ENCODE measurements around the gene STAP2.
"Not testable (repeated sequence)": the region's sequence is repeated elsewhere in the genome, so short reads cannot be mapped to it uniquely, and the experiment has no call there.

Gene STAP2

DNA sequence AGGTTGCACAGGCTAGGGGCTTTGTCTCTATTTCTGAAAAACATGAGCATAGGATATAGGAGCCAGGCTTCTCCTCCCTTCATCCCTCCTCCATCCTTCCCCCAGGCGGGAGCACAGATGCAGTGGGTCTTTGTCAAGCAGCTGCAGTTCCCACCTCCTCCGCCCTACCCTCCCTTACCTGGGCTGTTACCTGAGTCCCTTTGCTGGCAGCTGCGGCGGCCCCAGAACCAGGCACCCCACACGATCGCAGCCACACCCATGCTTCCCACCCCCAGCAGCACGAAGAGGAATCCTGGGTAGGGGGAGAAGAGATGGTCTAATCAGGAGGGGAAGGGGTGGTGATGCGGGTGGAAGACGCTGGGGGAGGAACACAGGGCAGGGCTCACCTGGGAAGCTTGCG, 44.2 kb downstream of the STAP2 start:
- 81 to 83% methylated on average over 3 to 5 of the region's 10 CpGs for WGBS, 2 experiments (ENCODE audit: insufficient coverage in 2 of 2)
- Histone ChIP-seq H3K4me3 (ENCODE audit: extremely low read depth, insufficient read depth, low read length, poor library complexity, severe bottlenecking) (no peak overlapping the region), H3K36me3 (ENCODE audit: control insufficient read depth, insufficient read depth, low read length) (no peaks in the 10 kb centered on the region), H3K4me1 (ENCODE audit: control insufficient read depth, insufficient read depth, low read length, poor library complexity, severe bottlenecking) (no peaks in the 10 kb centered on the region), H3K27ac (ENCODE audit: low read depth, low read length, severe bottlenecking) (no peak overlapping the region), H3K9me3 (ENCODE audit: control insufficient read depth, low read length) (no peaks in the 10 kb centered on the region)

DNA sequence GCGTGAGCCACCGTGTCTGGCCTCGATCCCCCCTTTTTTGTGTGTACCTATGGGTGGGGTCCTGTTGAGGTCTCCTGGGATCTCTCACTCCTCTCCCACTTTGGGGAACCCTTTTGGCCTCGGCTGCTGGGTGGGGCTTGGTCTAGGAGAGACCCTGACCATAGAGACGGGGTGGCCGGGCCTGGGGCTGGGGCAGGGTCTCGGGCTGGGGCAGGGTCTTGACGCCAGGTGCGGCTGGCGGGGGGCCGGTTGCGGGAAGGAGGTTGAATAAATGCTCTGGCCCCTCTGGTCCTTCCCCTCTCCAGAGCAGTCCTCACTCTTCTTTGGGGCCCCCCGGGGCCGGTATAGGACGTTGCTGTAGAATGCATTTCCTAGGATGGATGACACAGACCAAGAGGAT, 46.1 kb downstream of the STAP2 start:
- H3K4me3 ChIP-seq (ENCODE audit: extremely low read depth, insufficient read depth, low read length, poor library complexity, severe bottlenecking) = no peak overlapping the region
- no peaks in the 10 kb centered on the region for H3K4me1 ChIP-seq (ENCODE audit: control insufficient read depth, insufficient read depth, low read length, poor library complexity, severe bottlenecking)
- no peaks in the 10 kb centered on the region for H3K9me3 ChIP-seq (ENCODE audit: control insufficient read depth, low read length)
- H3K27ac ChIP-seq (ENCODE audit: low read depth, low read length, severe bottlenecking) = no peak overlapping the region
- 86 to 94% methylated on average over 6 to 15 of the region's 15 CpGs for WGBS, 2 experiments (ENCODE audit: insufficient coverage in 2 of 2)
- H3K36me3 ChIP-seq (ENCODE audit: control insufficient read depth, insufficient read depth, low read length) = no peaks in the 10 kb centered on the region

DNA sequence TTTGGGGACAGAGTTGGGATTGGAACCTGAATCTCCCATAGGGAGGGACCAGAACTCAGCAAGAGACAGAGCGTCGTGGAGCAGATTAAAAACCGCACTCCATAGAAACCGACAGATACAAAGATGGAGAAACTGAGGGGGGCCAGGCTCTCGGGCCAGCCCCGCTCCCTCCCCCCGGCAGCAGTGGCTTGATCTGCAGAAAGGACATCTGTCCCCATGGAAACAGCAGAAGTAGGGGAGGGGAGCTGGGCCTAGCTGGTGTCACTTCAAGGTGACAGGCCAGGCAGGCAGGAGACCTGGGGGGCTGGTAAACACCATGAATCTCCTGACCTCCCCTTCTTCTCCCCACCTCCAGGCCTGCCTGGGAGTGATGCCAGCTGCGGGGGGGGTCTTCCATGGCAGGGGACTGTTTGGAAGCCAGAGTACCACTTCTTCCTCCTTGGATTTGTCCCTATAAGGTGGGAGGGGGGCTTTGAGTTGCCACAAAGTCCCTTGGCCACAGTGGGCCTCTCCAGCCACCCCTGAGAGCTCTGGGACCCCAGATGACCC, 47.4 kb downstream of the STAP2 start:
- H3K36me3 ChIP-seq (ENCODE audit: control insufficient read depth, insufficient read depth, low read length) = no peaks in the 10 kb centered on the region
- H3K27ac ChIP-seq (ENCODE audit: low read depth, low read length, severe bottlenecking) = no peak overlapping the region
- 70 to 84% methylated on average over 4 to 7 of the region's 8 CpGs for WGBS, 2 experiments (ENCODE audit: insufficient coverage in 2 of 2)
- no peaks in the 10 kb centered on the region for H3K9me3 ChIP-seq (ENCODE audit: control insufficient read depth, low read length)
- H3K4me1 ChIP-seq (ENCODE audit: control insufficient read depth, insufficient read depth, low read length, poor library complexity, severe bottlenecking) = no peaks in the 10 kb centered on the region
- no peak overlapping the region for H3K4me3 ChIP-seq (ENCODE audit: extremely low read depth, insufficient read depth, low read length, poor library complexity, severe bottlenecking)

DNA sequence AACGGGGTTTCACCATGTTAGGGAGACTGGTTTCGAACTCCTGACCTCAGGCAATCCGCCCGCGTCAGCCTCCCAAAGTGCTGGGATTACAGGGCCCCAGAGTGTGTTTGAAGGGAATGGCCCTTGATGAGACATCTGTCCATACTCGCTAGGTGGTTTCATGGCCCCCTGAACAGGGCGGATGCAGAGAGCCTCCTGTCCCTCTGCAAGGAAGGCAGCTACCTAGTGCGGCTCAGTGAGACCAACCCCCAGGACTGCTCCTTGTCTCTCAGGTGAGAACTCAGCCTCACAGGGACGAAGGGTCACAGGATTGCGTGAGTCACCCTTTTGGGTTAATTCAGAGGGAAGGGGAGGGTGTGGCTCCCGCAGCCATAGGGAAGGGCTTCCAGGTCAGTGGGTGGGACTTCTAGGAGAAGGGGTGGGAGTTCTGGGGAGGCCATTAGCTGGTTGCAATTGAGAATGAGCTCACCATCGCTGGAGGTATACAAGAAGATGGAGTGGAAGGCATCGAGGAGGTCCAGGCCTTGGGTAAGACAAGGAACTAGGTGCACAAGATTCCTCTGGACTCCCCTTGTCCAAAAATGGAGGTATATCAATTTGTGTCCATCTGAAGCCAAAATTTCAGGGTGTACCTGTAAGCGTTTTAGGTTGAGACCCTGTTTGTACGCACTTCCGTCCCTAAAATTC, 50.4 kb downstream of the STAP2 start:
- no peaks in the 10 kb centered on the region for H3K36me3 ChIP-seq (ENCODE audit: control insufficient read depth, insufficient read depth, low read length)

DNA sequence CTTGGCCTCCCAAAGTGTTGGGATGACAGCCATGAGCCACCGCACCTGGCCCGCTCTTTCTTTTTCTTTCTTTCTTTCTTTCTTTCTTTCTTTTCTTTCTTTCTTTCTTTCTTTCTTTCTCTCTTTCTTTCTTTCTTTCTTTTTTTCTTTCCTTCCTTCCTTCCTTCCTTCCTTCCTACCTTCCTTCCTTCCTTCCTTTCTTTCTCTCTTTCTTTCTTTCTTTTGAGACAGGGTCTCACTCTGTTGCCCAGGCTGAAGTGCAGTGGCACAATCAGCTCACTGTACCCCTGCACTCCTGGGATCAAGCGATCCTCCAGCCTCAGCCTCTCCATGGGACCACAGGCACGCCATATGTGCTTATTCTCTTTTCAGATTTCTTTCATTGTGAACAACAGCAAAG, 52.5 kb downstream of the STAP2 start:
- H3K4me3 ChIP-seq (ENCODE audit: extremely low read depth, insufficient read depth, low read length, poor library complexity, severe bottlenecking); H3K27ac ChIP-seq (ENCODE audit: low read depth, low read length, severe bottlenecking); H3K4me1 ChIP-seq (ENCODE audit: control insufficient read depth, insufficient read depth, low read length, poor library complexity, severe bottlenecking); H3K9me3 ChIP-seq (ENCODE audit: control insufficient read depth, low read length); H3K36me3 ChIP-seq (ENCODE audit: control insufficient read depth, insufficient read depth, low read length): not testable (repeated sequence)
- 91% methylated on average over 4 of the region's 4 CpGs for WGBS, 2 experiments (ENCODE audit: insufficient coverage in 2 of 2)

More for the DNA sequence above, 50.4 kb downstream of the STAP2 start:
- 82 to 86% methylated on average over 10 to 13 of the region's 16 CpGs for WGBS, 2 experiments (ENCODE audit: insufficient coverage in 2 of 2)
- no peak overlapping the region for H3K4me3 ChIP-seq (ENCODE audit: extremely low read depth, insufficient read depth, low read length, poor library complexity, severe bottlenecking)
- no peaks in the 10 kb centered on the region for H3K9me3 ChIP-seq (ENCODE audit: control insufficient read depth, low read length)
- H3K27ac ChIP-seq (ENCODE audit: low read depth, low read length, severe bottlenecking) = no peak overlapping the region
- no peaks in the 10 kb centered on the region for H3K4me1 ChIP-seq (ENCODE audit: control insufficient read depth, insufficient read depth, low read length, poor library complexity, severe bottlenecking)

DNA sequence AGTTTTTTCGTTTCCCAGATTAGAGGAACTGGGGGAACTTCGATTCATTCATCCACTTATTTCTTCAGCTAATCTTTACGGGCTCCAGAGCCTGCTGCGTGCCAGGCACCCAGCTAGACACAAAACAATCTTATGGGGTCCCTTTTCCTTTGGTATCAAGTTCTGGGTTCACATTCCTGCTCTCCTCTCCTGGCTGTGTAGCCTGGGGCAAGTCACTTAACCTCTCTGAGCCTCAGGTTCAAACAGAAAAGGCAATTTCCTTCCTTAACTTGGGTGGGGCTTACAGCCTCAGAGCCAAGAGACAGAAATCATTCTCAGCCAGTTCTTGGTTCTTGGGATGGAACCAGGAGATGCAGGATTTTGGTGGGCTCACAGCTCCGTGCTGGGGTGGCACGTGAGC, 53.7 kb downstream of the STAP2 start:
- no peaks in the 10 kb centered on the region for H3K4me1 ChIP-seq (ENCODE audit: control insufficient read depth, insufficient read depth, low read length, poor library complexity, severe bottlenecking)
- no peaks in the 10 kb centered on the region for H3K9me3 ChIP-seq (ENCODE audit: control insufficient read depth, low read length)
- WGBS, 2 experiments (ENCODE audit: insufficient coverage in 2 of 2) = 78 to 85% methylated on average over 6 of the region's 6 CpGs
- no peak overlapping the region for H3K27ac ChIP-seq (ENCODE audit: low read depth, low read length, severe bottlenecking)
- H3K4me3 ChIP-seq (ENCODE audit: extremely low read depth, insufficient read depth, low read length, poor library complexity, severe bottlenecking) = no peak overlapping the region
- H3K36me3 ChIP-seq (ENCODE audit: control insufficient read depth, insufficient read depth, low read length) = no peaks in the 10 kb centered on the region

DNA sequence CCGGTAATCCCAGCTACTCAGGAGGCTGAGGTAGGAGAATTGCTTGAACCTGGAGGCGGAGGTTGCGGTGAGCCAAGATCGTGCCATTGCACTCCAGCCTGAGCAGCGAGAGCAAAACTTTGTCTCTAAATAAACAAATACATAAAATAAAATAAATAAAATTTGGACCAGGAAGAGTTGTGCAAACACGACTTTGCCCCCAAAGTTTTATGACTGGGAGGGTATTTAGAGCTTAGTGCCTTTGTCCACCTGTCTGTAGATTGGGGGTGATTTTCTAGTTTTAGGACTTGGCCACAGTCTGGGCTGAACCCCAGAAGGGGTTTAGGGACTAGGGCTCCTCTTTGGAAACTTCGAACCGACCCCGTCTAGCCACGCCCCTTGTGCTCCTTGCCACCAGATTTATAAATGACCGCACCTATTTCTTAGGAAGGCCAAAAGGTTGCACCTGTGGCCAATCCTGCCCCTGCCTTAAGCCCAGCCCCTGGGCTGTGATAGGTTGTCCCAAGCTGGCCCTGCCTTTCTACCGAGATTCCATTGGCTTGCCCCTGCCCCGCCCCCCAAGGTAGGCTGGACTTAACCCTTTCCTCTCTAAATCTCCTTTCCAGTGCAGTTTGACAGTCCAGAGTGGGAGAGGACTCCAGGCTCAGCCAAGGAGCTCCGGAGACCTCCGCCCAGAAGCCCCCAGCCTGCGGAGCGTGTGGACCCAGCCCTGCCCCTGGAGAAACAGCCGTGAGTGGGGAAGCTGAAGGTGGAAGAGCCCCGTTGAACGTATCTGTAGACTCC, 54.3 kb downstream of the STAP2 start:
- H3K36me3 ChIP-seq (ENCODE audit: control insufficient read depth, insufficient read depth, low read length) = no peaks in the 10 kb centered on the region
- H3K4me1 ChIP-seq (ENCODE audit: control insufficient read depth, insufficient read depth, low read length, poor library complexity, severe bottlenecking) = no peaks in the 10 kb centered on the region
- 55 to 63% methylated on average over 14 to 18 of the region's 20 CpGs for WGBS, 2 experiments (ENCODE audit: insufficient coverage in 2 of 2)
- H3K4me3 ChIP-seq (ENCODE audit: extremely low read depth, insufficient read depth, low read length, poor library complexity, severe bottlenecking) = no peak overlapping the region
- H3K9me3 ChIP-seq (ENCODE audit: control insufficient read depth, low read length) = no peaks in the 10 kb centered on the region
- H3K27ac ChIP-seq (ENCODE audit: low read depth, low read length, severe bottlenecking) = no peak overlapping the region

DNA sequence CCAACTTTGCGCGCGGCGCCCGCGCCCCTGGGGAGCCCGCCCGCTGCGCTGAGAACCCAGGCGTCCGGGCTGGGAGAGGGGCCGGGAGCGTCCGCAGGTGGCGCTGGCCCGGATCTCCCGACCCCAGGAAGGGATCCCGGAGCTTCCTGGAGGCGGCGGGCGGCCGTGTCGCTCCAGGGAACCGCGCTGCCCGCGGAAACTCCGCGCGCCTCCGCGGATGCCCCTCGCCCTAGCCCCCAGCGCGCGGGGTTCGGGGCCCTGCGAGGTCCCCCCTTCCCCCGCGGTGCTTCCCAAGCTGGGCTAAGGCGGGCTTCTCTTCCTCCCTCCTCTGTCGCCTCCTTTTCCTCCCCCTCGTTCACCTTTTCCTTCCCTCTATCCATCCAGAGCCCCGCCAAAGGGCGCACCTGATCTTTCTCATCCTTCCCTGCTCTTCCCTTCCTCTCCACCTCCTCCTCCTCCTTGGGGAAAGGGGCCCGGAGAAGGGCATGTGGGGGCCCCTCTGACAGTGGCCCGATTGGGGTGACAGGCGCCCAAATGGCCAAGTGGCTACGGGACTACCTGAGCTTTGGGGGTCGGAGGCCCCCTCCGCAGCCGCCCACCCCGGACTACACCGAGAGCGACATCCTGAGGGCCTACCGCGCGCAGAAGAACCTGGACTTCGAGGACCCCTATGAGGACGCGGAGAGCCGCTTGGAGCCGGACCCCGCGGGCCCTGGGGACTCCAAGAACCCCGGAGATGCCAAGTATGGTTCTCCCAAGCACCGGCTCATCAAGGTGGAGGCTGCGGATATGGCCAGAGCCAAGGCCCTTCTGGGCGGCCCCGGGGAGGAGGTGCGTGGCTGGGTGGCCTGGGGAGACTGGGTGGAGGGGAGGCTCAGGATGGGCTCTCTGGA, 58.9 kb downstream of the STAP2 start:
- H3K27ac ChIP-seq (ENCODE audit: low read depth, low read length, severe bottlenecking) = no peak overlapping the region
- peak overlapping the region; percentile 47 for H3K4me3 ChIP-seq (ENCODE audit: extremely low read depth, insufficient read depth, low read length, poor library complexity, severe bottlenecking)
- 4 to 8% methylated on average over 44 to 54 of the region's 71 CpGs for WGBS, 2 experiments (ENCODE audit: insufficient coverage in 2 of 2)
- no peaks in the 10 kb centered on the region for H3K36me3 ChIP-seq (ENCODE audit: control insufficient read depth, insufficient read depth, low read length)
- peaks cover 12% of the 10 kb centered on the region for H3K4me1 ChIP-seq (ENCODE audit: control insufficient read depth, insufficient read depth, low read length, poor library complexity, severe bottlenecking)
- H3K9me3 ChIP-seq (ENCODE audit: control insufficient read depth, low read length) = no peaks in the 10 kb centered on the region

DNA sequence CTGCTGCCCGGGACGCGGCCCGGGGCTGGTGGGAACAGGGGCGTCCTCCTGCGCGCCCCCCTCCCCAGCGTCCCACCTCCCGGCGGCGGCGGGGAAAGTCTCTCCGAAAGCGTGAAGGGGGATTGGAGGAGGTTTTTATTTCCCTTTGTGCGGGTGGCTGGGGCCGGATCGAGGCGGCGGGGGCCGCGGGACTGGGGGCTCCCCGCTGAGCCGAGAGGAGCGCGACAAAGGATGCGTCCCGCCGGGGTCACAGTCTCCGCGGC, 59.4 kb downstream of the STAP2 start:
- H3K36me3 ChIP-seq (ENCODE audit: control insufficient read depth, insufficient read depth, low read length) = no peaks in the 10 kb centered on the region
- H3K4me3 ChIP-seq (ENCODE audit: extremely low read depth, insufficient read depth, low read length, poor library complexity, severe bottlenecking) = peak overlapping the region; percentile 47
- no peak overlapping the region for H3K27ac ChIP-seq (ENCODE audit: low read depth, low read length, severe bottlenecking)
- 0% methylated on average over 12 to 18 of the region's 30 CpGs for WGBS, 2 experiments (ENCODE audit: insufficient coverage in 2 of 2)
- peaks cover 12% of the 10 kb centered on the region for H3K4me1 ChIP-seq (ENCODE audit: control insufficient read depth, insufficient read depth, low read length, poor library complexity, severe bottlenecking)
- H3K9me3 ChIP-seq (ENCODE audit: control insufficient read depth, low read length) = no peaks in the 10 kb centered on the region

DNA sequence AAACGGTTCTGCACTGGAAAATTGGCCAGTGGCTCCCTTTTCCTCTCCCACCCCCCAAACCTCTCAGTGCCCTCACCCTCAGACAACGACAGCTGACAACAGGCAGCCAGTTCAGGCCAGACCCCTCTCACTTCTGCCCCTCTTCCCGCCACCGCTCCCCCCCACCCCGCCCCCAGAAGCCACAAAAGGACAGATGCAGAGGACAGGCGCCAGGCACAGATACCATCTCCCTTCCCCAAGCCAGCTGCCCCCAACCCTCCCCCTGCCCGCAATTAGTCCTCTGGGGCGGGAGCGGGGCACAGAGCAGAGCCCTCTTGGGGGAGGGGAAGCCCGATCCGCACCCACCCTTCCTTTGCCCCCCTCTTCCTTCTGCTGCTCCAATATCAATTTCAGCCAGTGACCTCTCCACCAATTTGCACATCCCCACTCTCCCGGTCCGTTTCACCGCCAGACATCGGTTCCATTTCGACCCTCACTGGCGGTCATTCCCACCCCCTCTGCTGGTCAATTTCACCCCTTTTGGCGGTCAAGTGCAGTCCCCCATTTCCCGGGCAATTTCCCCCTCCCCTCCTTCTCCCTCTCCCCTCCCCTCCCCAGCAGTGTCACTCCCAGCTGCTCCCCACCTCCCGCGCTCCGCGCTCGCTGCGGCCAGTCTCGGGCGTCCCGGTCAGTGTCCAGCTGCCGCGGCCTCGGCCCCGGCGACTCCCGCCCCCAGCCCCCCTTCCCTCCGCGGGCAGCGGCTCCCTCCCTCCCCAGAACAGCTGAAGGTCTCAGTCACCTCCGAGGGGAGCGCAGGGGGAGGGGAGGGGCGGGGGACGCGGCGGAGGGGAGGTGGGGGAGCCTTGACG, 60.0 kb downstream of the STAP2 start, which contains the start of gene SHD:
Gene SHD (plus strand): TSS at position 848 of the 848 bp plus-strand sequence. CDS start 798 bp downstream, outside the sequence.
- 0 to 3% methylated on average over 8 to 19 of the region's 44 CpGs for WGBS, 2 experiments (ENCODE audit: insufficient coverage in 2 of 2)

More for the DNA sequence above, 60.0 kb downstream of the STAP2 start, which contains the start of gene SHD:
- H3K4me1 ChIP-seq (ENCODE audit: control insufficient read depth, insufficient read depth, low read length, poor library complexity, severe bottlenecking) = peaks cover 12% of the 10 kb centered on the region
- no peaks in the 10 kb centered on the region for H3K9me3 ChIP-seq (ENCODE audit: control insufficient read depth, low read length)
- no peak within 1 kb of the TSS for H3K27ac ChIP-seq (ENCODE audit: low read depth, low read length, severe bottlenecking)
- H3K36me3 ChIP-seq (ENCODE audit: control insufficient read depth, insufficient read depth, low read length) = no peaks in the 10 kb centered on the region
- peak within 1 kb of the TSS; percentile 47 for H3K4me3 ChIP-seq (ENCODE audit: extremely low read depth, insufficient read depth, low read length, poor library complexity, severe bottlenecking)

All from mesodermal cell (in vitro differentiated cells).